ENCODE measurements around the gene CTSS. TPM values are rescaled to one million over a fixed set of nuclear protein-coding genes. Genes with fewer than 3 reads are reported as not detected.
A peak's percentile ranks its signal among the peaks of the same experiment; 100 is the strongest.
"Not testable (repeated sequence)": the region's sequence is repeated elsewhere in the genome, so short reads cannot be mapped to it uniquely, and the experiment has no call there.

CTSS gene
- total RNA-seq (2014; rRNA removed; shearing (Covaris generic)), result 2.5 and 4.4 TPM in 2 replicates
- 3.7 and 4.1 TPM in 2 replicates for polyA plus RNA-seq (2015; cell fraction: cytosol; rRNA removed)
- 1.5 TPM in 1 of 2 replicates, not detected in the other for polyA plus RNA-seq (2015; cell fraction: nucleus; rRNA removed)

DNA sequence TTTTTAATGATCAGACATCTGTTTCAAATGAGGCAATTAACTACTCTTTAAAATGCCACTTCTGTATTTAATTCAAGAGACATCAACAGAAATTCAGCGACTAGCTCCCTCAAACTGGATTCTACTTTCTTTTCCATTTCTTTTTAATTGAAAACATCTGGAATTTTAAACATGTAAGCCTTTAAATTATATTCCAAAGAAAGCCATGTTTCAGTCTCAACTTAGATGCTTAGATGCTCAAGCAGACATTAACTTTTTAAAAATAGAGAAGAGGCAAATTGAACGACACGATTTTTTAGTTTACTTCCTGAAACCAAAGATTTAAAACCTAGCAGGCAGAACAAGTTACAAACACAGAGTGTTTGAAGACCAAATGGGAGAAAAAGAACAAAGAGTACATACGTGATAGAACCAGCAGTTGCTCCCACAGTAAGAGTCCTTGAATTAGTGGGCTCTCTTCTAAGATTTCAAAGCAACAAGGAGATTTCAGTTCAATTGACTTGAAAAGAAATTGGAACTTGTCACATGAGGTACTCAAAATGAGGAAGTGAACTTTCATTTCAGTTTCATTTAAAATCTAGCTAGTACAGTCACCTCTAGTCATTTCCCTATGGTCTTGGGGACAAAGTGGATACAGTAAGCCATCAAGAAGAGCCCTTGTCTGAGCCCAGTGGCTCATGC, at the start of gene CTSS:
Gene CTSS, minus strand, starts transcription at position 483 of the 681 bp plus-strand sequence. CDS start 1,015 bp downstream, outside the sequence.
- DNase-seq (ENCODE audit: low read depth, low spot score), result peak; percentile 12

DNA sequence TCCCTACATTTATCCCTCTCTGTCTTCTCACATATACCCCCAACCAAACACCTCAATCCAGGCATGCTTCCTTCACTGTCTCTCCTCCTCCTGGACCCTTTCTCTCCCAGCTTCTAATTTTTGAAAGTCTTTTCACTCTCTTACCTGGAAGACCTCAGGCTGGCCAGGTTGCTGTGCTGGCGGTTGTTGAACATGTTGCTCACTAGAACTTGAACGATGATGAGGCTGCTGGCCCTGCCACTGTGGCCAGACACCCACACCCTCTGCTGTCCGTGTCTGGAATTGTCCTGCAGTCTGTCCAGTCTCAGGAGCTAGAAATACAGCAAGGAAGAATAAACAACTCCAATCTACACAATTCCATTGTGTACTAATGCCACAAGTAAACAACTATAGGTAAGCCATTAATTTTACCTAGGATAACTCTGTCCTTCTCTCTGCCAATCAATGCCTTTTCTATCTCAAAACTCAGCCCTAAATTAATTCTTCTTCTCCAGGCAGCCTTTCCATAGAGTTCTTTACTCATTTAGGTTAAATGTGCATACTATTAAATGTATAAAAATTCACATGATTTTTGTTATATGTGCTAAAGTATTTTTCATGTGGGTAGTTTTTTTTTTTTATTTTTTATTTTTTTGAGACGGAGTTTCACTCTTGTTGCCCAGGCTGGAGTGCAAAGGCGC, 47.6 kb upstream of the CTSS start:
- in situ Hi-C loops (cut with HindIII; ENCODE audit: low pct_unique_long_range_greater_than_20kb, low sequenced_read_pairs), result no loop called here
- DNase-seq (ENCODE audit: low read depth, low spot score), result peak; percentile 79

More for the DNA sequence above, at the start of gene CTSS:
- in situ Hi-C loops (cut with HindIII; ENCODE audit: low pct_unique_long_range_greater_than_20kb, low sequenced_read_pairs), result no loop called here

- no peak for DNase-seq (ENCODE audit: low read depth, low spot score)
- in situ Hi-C loops (cut with HindIII; ENCODE audit: low pct_unique_long_range_greater_than_20kb, low sequenced_read_pairs), result no loop called here
Measured at GRCh38 chr1:150810958-150811659, 45.5 kb upstream of the CTSS start.

DNA sequence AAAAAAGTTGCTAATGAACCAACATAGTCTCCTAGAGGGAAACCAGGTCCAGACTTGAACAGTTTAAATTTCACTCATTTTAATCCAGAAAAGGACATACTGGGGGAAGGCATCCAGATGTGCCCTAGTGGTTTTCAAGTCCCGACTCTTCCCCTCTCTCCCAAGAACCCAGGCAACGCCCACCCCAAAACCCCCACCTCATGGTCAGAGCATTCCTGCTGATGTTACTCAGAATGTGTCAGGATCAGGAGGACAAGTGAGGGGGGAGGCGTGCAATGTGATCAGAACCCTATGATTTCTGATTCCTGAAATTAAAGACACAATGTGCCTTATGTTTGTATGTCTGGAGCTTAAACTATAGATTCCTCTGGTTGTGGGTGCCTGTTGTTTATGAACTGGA, 44.1 kb upstream of the CTSS start:
- no peak for DNase-seq (ENCODE audit: low read depth, low spot score)

GRCh38 chr1:150808846-150809245, 43.3 kb upstream of the CTSS start:
- no peak for DNase-seq (ENCODE audit: low read depth, low spot score)
- in situ Hi-C loops (cut with HindIII; ENCODE audit: low pct_unique_long_range_greater_than_20kb, low sequenced_read_pairs), result no loop called here

More for the DNA sequence above, 44.1 kb upstream of the CTSS start:
- in situ Hi-C loops (cut with HindIII; ENCODE audit: low pct_unique_long_range_greater_than_20kb, low sequenced_read_pairs), result no loop called here

- in situ Hi-C loops (cut with HindIII; ENCODE audit: low pct_unique_long_range_greater_than_20kb, low sequenced_read_pairs), result no loop called here
- DNase-seq (ENCODE audit: low read depth, low spot score), result no peak
Measured at GRCh38 chr1:150808121-150808520, 42.5 kb upstream of the CTSS start, which contains the start of gene CTSK. CTSK (minus strand) TSS chr1:150808260; CDS start chr1:150806805, 1,455 bp downstream.

DNA sequence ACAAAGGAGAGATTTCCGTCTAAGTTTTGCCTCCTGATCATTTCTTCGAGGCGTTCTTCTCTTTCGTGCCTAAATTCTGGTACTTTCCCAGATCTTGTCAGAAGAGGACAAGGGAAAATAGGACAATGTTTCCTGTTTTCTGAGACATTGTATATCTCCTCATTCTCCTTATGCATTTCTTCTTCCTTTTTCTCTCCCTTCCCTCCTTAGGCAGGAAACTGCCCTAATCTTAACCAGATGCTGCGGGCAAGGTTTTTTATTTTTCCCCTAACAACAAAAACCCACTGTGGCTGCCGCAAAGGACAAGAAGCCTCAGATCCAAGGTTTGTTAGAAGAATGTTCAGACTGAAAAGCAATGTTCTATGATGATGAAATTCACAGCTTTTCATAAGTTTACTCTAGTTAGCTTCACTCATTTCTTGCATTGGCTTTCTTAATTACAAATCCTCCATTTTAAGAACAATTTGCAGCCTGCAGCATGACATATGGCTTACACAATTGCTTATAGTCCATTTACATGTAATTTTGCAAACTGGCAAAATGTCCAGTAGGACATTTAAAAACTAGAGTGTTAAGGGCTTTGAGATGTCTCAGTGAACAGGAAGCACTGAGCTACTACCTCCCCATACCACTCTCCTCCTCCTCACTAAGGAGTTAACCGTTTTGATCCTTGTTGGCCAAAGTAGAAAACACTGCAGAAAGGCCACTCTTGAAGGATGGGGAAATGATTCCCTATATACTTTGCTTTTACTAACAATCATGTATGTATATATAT, 41.9 kb upstream of the CTSS start:
- in situ Hi-C loops (cut with HindIII; ENCODE audit: low pct_unique_long_range_greater_than_20kb, low sequenced_read_pairs), result no loop called here

GRCh38 chr1:150805899-150806298, 40.3 kb upstream of the CTSS start:
- in situ Hi-C loops (cut with HindIII; ENCODE audit: low pct_unique_long_range_greater_than_20kb, low sequenced_read_pairs), result no loop called here
- no peak for DNase-seq (ENCODE audit: low read depth, low spot score)

More for the DNA sequence above, 41.9 kb upstream of the CTSS start:
- DNase-seq (ENCODE audit: low read depth, low spot score), result no peak

GRCh38 chr1:150804671-150805070, 39.1 kb upstream of the CTSS start:
- in situ Hi-C loops (cut with HindIII; ENCODE audit: low pct_unique_long_range_greater_than_20kb, low sequenced_read_pairs), result no loop called here
- DNase-seq (ENCODE audit: low read depth, low spot score), result no peak

DNA sequence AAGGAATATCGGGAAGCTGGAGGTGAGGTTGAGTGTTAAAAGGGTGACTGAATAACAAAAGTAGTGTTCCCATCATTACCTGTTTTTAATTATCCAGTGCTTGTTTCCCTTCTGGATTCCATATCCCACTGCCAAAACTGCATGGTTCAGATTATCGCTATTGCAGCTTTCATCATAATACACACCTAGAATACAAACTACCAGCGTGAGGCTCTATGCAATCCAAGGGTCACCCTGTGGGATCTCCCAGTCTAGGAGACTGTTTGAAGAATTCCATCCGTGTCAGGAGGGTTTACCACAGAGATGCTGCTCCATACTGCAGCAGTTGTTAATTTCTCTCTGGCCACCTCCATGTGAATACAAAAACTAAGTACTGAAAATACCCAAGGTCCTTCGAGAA, 33.5 kb upstream of the CTSS start:
- in situ Hi-C loops (cut with HindIII; ENCODE audit: low pct_unique_long_range_greater_than_20kb, low sequenced_read_pairs), result no loop called here
- no peak for DNase-seq (ENCODE audit: low read depth, low spot score)

- DNase-seq (ENCODE audit: low read depth, low spot score), result no peak
- in situ Hi-C loops (cut with HindIII; ENCODE audit: low pct_unique_long_range_greater_than_20kb, low sequenced_read_pairs), result no loop called here
Measured at GRCh38 chr1:150798525-150798924, 32.9 kb upstream of the CTSS start.

GRCh38 chr1:150796374-150796773, 30.8 kb upstream of the CTSS start:
- no peak for DNase-seq (ENCODE audit: low read depth, low spot score)
- in situ Hi-C loops (cut with HindIII; ENCODE audit: low pct_unique_long_range_greater_than_20kb, low sequenced_read_pairs), result no loop called here

DNA sequence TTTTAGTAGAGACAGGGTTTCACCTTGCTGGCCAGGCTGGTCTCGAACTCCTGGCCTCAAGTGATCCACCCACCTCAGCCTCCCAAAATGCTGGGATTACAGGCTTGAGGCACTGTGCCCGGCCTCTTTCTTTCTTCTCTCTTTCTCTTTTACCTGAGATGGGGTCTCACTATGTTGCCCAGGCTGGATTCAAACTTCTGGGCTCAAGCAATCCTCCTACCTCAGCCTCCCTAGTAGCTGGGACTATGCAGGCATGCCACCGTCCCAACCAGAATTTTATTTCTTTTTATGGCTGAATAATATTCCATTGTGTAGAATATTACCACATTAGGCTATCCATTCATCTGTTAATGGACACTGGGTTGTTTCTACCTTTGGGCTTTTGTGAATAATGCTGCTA, 28.2 kb upstream of the CTSS start:
- DNase-seq (ENCODE audit: low read depth, low spot score); in situ Hi-C loops (cut with HindIII; ENCODE audit: low pct_unique_long_range_greater_than_20kb, low sequenced_read_pairs): not testable (repeated sequence)

DNA sequence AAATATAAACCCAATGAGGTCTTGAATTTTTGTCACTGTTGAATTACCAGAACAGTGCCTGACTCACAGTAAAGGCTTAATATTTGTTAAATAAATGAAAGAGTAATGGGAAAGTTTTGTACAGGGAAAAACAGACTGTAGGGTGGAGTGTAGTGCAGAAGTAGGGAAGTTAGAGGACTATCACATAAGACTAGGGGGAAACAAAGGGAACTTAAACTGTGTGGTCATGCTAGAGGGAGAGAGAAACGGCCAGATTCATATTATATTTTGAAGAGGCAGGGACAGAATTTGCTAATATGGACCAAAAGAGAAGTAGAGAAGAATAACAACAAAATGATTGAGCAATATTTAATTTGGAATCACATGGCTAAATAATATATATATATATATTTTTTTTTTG, 27.6 kb upstream of the CTSS start:
- no peak for DNase-seq (ENCODE audit: low read depth, low spot score)
- in situ Hi-C loops (cut with HindIII; ENCODE audit: low pct_unique_long_range_greater_than_20kb, low sequenced_read_pairs), result no loop called here

DNA sequence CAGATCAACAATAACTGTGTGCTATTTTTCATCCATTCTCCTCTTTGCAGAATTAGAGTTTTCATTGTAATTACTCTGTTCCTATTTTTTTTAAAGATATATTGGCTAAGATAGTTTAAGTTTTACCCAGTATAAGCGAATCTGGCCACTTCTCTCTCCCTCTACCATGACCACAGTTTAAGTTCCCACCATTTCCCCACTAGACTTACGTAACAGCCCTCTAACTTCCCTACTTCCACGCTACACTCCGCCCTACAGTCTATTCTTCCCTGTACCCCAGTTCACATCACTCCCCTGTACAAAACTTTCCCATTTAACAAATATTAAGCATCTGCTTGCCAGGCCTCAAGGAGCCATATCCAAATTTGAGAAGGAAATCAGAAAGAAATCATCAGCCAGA, 26.0 kb upstream of the CTSS start:
- DNase-seq (ENCODE audit: low read depth, low spot score), result no peak
- in situ Hi-C loops (cut with HindIII; ENCODE audit: low pct_unique_long_range_greater_than_20kb, low sequenced_read_pairs), result no loop called here

- in situ Hi-C loops (cut with HindIII; ENCODE audit: low pct_unique_long_range_greater_than_20kb, low sequenced_read_pairs), result no loop called here
- DNase-seq (ENCODE audit: low read depth, low spot score), result peak; percentile 43
Measured at GRCh38 chr1:150789396-150789795, 23.8 kb upstream of the CTSS start.

GRCh38 chr1:150788946-150789345, 23.4 kb upstream of the CTSS start:
- no peak for DNase-seq (ENCODE audit: low read depth, low spot score)
- in situ Hi-C loops (cut with HindIII; ENCODE audit: low pct_unique_long_range_greater_than_20kb, low sequenced_read_pairs), result no loop called here

DNA sequence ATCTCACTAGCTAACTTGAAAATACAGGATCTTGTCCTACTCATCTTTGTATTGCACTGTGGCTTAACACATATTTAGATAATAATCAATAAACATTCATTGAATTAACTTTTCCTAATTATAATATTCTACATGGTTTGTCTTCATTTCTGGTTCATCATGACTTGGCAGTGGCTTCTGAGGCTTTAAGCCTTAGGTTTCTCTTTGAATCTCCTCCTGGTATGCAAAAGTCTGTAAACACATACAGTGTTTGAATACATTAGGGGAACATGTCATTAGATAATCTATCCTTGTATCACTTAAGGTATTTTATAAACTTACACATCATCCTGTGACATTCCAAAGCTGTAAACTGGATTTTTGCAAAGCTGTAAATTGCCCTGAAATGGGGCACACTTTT, 21.9 kb upstream of the CTSS start:
- in situ Hi-C loops (cut with HindIII; ENCODE audit: low pct_unique_long_range_greater_than_20kb, low sequenced_read_pairs), result no loop called here
- DNase-seq (ENCODE audit: low read depth, low spot score), result no peak

Measured in SK-MEL-5 (cell line).